Measurements from ENCODE around the gene LMF1.

- TF ChIP-seq EZH2 (IDR thresholded peaks at IDR 0.05; ENCODE audit: borderline replicate concordance, insufficient read depth, low read depth, low read length, poor library complexity, severe bottlenecking) (no peak), CTCF (IDR thresholded peaks at IDR 0.05) (no peak)
Measured at GRCh38 chr16:920051-920681, 50.6 kb downstream of the LMF1 start.

Measured in B cell (primary cell).